ENCODE measurements around the gene TBC1D9B. TPM values are rescaled to one million over a fixed set of nuclear protein-coding genes. Genes with fewer than 3 reads are reported as not detected.
"Not testable (repeated sequence)": the region's sequence is repeated elsewhere in the genome, so short reads cannot be mapped to it uniquely, and the experiment has no call there.

The TBC1D9B gene
- total and polyA plus RNA-seq, 2 of the 13 experiments (the other 11 are each of a cell fraction or from before 2014, with no cell fraction given): 35.0 to 50.0 TPM

DNA sequence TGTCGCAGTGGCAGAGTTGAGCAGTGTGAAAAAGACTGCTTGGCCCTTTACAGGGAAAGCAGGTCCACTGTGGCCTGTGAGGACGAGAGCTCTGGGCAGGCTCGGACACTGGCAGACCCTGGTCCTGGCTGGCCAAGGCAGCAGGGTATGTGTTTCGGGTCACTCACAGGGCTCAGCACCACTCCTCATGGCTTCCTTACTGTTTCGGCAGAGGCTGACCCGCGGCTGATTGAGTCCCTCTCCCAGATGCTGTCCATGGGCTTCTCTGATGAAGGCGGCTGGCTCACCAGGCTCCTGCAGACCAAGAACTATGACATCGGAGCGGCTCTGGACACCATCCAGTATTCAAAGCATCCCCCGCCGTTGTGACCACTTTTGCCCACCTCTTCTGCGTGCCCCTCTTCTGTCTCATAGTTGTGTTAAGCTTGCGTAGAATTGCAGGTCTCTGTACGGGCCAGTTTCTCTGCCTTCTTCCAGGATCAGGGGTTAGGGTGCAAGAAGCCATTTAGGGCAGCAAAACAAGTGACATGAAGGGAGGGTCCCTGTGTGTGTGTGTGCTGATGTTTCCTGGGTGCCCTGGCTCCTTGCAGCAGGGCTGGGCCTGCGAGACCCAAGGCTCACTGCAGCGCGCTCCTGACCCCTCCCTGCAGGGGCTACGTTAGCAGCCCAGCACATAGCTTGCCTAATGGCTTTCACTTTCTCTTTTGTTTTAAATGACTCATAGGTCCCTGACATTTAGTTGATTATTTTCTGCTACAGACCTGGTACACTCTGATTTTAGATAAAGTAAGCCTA is 71.3 kb downstream of the TBC1D9B start (continued):
- TF ChIP-seq, protein P1, sequence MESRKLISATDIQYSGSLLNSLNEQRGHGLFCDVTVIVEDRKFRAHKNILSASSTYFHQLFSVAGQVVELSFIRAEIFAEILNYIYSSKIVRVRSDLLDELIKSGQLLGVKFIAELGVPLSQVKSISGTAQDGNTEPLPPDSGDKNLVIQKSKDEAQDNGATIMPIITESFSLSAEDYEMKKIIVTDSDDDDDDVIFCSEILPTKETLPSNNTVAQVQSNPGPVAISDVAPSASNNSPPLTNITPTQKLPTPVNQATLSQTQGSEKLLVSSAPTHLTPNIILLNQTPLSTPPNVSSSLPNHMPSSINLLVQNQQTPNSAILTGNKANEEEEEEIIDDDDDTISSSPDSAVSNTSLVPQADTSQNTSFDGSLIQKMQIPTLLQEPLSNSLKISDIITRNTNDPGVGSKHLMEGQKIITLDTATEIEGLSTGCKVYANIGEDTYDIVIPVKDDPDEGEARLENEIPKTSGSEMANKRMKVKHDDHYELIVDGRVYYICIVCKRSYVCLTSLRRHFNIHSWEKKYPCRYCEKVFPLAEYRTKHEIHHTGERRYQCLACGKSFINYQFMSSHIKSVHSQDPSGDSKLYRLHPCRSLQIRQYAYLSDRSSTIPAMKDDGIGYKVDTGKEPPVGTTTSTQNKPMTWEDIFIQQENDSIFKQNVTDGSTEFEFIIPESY (CRISPR knock-in tag; IDR thresholded peaks at IDR 0.05): 0 out of 2 replicates have a peak, but pooled peaks have one; percentile 14

DNA sequence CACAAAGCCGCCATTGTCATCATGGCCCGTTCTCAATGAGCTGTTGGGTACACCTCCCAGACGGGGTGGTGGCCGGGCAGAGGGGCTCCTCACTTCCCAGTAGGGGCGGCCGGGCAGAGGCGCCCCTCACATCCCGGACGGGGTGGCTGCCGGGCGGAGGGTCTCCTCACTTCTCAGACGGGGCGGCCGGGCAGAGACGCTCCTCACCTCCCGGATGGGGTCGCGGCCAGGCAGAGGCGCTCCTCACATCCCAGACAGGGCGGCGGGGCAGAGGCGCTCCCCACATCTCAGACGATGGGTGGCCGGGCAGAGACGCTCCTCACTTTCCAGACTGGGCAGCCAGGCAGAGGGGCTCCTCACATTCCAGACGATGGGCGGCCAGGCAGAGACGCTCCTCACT is 72.8 kb downstream of the TBC1D9B start:
- ATAC-seq; H2AFZ ChIP-seq (ENCODE audit: low read length); H3K4me2 ChIP-seq (ENCODE audit: low read depth, low read length); H3K79me2 ChIP-seq (ENCODE audit: insufficient read depth, low read length); DNase-seq (ENCODE audit: low spot score); FAIRE-seq; intact Hi-C loops (cut with micrococcal nuclease; ENCODE audit: unreplicated experiment); H3K27me3 ChIP-seq (ENCODE audit: control insufficient read depth in 1 of 2, insufficient read depth in 2 of 2, low read length in 2 of 2); H3K9me3 ChIP-seq (ENCODE audit: low read length); CTCF ChIA-PET (ENCODE audit: low intra/inter-chr PET ratio, low total read pairs); BruUV-seq (replicated peaks); H3K27ac ChIP-seq (ENCODE audit: extremely low read length, insufficient read depth, low read length); H3K4me3 ChIP-seq (replicated peaks in 1 of 3; ENCODE audit: insufficient read depth in 1 of 3, low read depth in 2 of 3, low read length in 3 of 3); H3K9ac ChIP-seq (ENCODE audit: insufficient read depth, low read depth, low read length); in situ Hi-C loops (cut with HindIII; ENCODE audit: extremely low pct_ligation_motif_present, low pct_unique_long_range_greater_than_20kb): not testable (repeated sequence)
- WGBS (ENCODE audit: low lambda C conversion rate): 95% methylated on average over 11 of the region's 28 CpGs
- Histone ChIP-seq H4K20me1 (ENCODE audit: insufficient read depth, low read length) (peaks cover 21% of the 10 kb centered on the region; the same call in 1 of the 2 replicates), H3K4me1 (ENCODE audit: insufficient read depth, low read length) (peaks cover 16% of the 10 kb centered on the region), H3K36me3 (replicated peaks in 1 of 2; ENCODE audit: control insufficient read depth in 1 of 2, insufficient read depth in 2 of 2, low read length in 2 of 2) (peaks cover 33 to 58% of the 10 kb centered on the region in 2 experiments)
- POLR2A ChIA-PET: interaction anchor here (1.4 kb wide), 1 partner anchor 9 kb away, joined by 4 read pairs; no protein-coding TSS in a partner anchor

DNA sequence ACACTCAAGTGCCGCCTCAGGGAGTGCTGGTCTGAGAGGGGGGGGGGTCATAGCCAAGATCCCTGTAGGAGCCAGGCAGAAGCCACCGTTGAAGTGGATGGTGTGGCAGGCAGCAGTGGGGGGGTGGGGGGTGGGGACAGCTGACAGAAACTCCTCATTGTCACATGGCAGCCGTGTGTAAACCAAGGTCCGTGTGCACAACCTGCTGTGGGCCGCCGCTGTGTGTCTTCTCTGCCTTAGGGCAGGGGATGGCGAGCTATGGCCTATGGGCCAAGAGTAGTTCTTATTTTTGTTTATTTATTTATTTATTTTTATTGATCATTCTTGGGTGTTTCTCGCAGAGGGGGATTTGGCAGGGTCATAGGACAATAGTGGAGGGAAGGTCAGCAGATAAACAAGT is 73.6 kb downstream of the TBC1D9B start:
- FAIRE-seq: no peak
- H3K9me3 ChIP-seq (ENCODE audit: low read length): no peaks in the 10 kb centered on the region
- no peak overlapping the region for H3K9ac ChIP-seq (ENCODE audit: insufficient read depth, low read depth, low read length)
- CTCF ChIA-PET (ENCODE audit: low intra/inter-chr PET ratio, low total read pairs): no interaction called here
- no peak overlapping the region for H3K4me3 ChIP-seq (replicated peaks in 1 of 3; ENCODE audit: insufficient read depth in 1 of 3, low read depth in 2 of 3, low read length in 3 of 3)
- no peak overlapping the region for H3K27ac ChIP-seq (ENCODE audit: extremely low read length, insufficient read depth, low read length)
- H3K36me3 ChIP-seq (replicated peaks in 1 of 2; ENCODE audit: control insufficient read depth in 1 of 2, insufficient read depth in 2 of 2, low read length in 2 of 2): peaks cover 36 to 64% of the 10 kb centered on the region in 2 experiments
- no peaks in the 10 kb centered on the region for H3K27me3 ChIP-seq (ENCODE audit: control insufficient read depth in 1 of 2, insufficient read depth in 2 of 2, low read length in 2 of 2)
- WGBS (ENCODE audit: low lambda C conversion rate): 85% methylated on average over 8 of the region's 8 CpGs
- POLR2A ChIA-PET: interaction anchor here (1.4 to 1.5 kb wide), 2 partner anchors 9 to 23 kb away, joined by 4 read pairs; no protein-coding TSS in a partner anchor
- no peak for DNase-seq (ENCODE audit: low spot score)
- TF ChIP-seq HDAC1 (CRISPR knock-in tag; IDR thresholded peaks at IDR 0.05) (no peak), AGO2 (optimal IDR thresholded peaks at IDR 0.05; ENCODE audit: low read depth, low read length) (peak; percentile 83), RBFOX2 (IDR thresholded peaks at IDR 0.05; ENCODE audit: low read depth, low read length) (peak; percentile 47; the same call in 1 of the 2 replicates), HNRNPK (IDR thresholded peaks at IDR 0.05; ENCODE audit: low read depth, low read length, poor library complexity, severe bottlenecking) (peak; percentile 56)
- no peaks in the 10 kb centered on the region for H3K79me2 ChIP-seq (ENCODE audit: insufficient read depth, low read length)
- in situ Hi-C loops (cut with HindIII; ENCODE audit: extremely low pct_ligation_motif_present, low pct_unique_long_range_greater_than_20kb): no loop called here
- no peak overlapping the region for H2AFZ ChIP-seq (ENCODE audit: low read length)
- no TSS peak for BruUV-seq (replicated peaks)
- peaks cover 23% of the 10 kb centered on the region; the same call in 1 of the 2 replicates for H4K20me1 ChIP-seq (ENCODE audit: insufficient read depth, low read length)
- H3K4me2 ChIP-seq (ENCODE audit: low read depth, low read length): no peak overlapping the region
- peaks cover 16% of the 10 kb centered on the region for H3K4me1 ChIP-seq (ENCODE audit: insufficient read depth, low read length)
- ATAC-seq: no peak
- intact Hi-C loops (cut with micrococcal nuclease; ENCODE audit: unreplicated experiment): no loop called here

All from HepG2 (cell line).